Muscle of back (tissue), 11 donors: ENCODE data around the gene ELFN2. TPM values are rescaled to one million over a fixed set of nuclear protein-coding genes. Genes with fewer than 3 reads are reported as not detected.
"Not testable (repeated sequence)": the region's sequence is repeated elsewhere in the genome, so short reads cannot be mapped to it uniquely, and the experiment has no call there.

Source experiments
- DNase-seq, 3 donors: peaks; one replicate each; pipeline versions ENCODE4 v3.0.0 to v3.0.0-alpha.2; 2013
- polyA plus RNA-seq, 10 donors: library from polyadenylated mRNA; unstranded; fragments of 120-200 nt; gene quantifications; one replicate each; pipeline ENCODE4 v1.2.1, GENCODE V29; 2013; ENCODE audit not compliant: insufficient read length in 10 of 10

Gene ELFN2
- polyA plus RNA-seq, 10 donors = 0.70 to 3.3 (median 1.3) TPM

- DNase-seq = no peak
Observed at GRCh38 chr22:37411655-37412054, 15.6 kb downstream of the ELFN2 start.

- DNase-seq = no peak
Observed at GRCh38 chr22:37410174-37411055, 16.9 kb downstream of the ELFN2 start.

- no peak for DNase-seq
Observed at GRCh38 chr22:37409459-37410050, 17.7 kb downstream of the ELFN2 start.

DNA sequence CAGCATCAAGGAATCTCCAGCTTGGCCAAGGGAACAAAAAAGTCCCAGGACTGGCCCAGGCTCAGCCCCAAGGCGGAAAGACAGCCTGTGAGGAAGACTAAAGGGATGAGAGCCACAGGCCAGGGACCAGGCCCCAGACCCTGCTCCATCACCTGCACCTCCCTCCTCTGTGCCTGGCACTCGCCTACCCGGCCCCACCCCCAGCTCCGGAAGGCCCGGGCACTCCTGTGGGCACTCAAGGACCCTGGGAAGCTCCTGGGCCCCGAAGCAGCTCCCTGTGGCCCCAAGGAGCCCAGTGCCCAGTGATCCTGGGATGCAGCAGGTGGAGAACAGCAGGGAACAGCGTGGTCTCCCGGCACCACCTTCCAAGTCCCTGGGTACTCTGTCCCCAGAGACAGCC lies 18.2 kb downstream of the ELFN2 start:
- no peak for DNase-seq

- DNase-seq = peak in 1 of 3 donors; percentile 64
Observed at GRCh38 chr22:37407856-37408255, 19.4 kb downstream of the ELFN2 start.

GRCh38 chr22:37406441-37407235 lies 20.6 kb downstream of the ELFN2 start:
- no peak for DNase-seq

GRCh38 chr22:37404091-37404490 lies 23.2 kb downstream of the ELFN2 start:
- DNase-seq = no peak

- peak in 1 of 3 donors; percentile 42 for DNase-seq
Observed at GRCh38 chr22:37403267-37403960, 23.9 kb downstream of the ELFN2 start.

GRCh38 chr22:37402184-37402506 lies 25.1 kb downstream of the ELFN2 start:
- DNase-seq = no peak

DNA sequence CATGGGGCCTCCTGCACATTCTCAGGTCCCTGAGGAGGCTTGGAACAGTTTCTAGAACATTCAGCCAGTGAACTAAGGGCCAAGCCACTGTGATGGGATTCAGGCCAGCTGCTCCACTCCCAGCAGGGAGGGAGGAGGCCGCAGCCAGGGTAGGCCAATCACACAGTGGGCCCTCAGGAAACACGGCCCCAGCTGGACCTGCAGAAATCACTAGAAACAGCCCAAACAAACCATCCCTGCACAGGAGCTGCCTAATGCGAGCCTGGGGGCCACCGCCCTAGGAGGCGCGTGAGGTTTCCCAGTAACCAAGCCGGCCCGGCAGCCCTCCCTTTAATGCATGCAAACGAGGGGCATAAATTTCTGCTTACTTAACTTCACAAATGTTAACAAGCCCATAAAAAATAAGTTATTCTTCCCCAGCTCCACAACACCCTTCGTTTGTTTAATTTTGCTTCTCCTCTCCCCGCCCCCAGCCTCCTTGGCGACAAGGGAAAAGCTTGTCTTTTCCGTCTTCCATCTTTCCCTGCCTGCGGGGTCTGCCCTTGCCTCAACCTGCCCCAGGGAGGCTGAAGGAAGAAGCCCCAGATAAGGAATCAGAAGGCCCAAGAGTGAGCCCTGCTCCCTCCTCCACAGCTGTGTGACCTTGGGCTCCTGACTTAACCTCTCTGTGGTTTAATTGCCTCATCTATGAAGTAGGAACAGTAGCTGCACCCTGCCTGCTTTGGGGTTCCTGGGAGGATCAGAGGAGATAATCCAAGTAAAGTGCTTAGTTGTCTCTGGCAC lies 25.7 kb downstream of the ELFN2 start:
- DNase-seq = peak in 1 of 3 donors; percentile 82

- no peak for DNase-seq
Observed at GRCh38 chr22:37400719-37401118, 26.6 kb downstream of the ELFN2 start.

GRCh38 chr22:37399457-37399856 lies 27.8 kb downstream of the ELFN2 start:
- DNase-seq = not testable (repeated sequence)

DNA sequence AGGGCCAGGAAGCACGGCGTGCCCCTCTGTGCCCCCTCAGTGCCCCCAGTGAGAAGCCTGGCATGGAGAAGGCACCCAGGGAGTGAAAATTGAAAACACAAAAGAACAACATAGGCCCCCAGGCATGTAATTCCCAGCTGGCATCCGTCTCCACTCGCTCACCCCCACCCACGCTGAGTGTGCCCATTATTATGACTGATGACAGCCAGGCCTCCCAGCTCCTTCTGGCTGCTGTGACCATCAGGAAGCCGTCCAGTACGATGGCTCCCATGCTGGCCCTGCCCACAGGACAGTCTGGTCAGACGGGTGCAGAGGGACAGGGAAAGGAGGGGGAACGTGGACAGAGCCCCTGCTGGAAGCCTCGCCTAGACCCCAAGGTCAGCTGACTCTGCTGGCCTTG lies 30.1 kb downstream of the ELFN2 start:
- DNase-seq = no peak

- DNase-seq = no peak
Observed at GRCh38 chr22:37396488-37397084, 30.7 kb downstream of the ELFN2 start.

GRCh38 chr22:37394341-37394740 lies 32.9 kb downstream of the ELFN2 start:
- no peak for DNase-seq

DNA sequence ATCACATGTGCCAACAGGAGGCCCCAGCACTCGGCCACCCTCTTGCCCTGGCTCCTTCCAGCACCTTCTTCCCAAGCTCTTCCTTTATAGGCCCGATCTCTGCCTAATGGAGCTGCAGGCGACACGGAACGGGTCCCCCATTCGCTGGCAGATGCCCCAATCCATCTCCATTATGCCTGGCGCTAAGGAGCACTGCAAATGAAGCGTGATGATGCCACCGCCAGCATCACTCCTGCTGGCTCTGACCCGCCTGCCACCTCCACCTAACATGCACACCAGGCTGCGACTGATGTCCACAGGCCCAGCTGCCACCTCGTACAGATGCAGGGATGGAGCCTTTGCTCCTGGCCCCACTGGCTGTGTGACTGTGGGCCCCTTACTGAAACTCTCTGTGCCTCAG lies 33.5 kb downstream of the ELFN2 start:
- DNase-seq = no peak

DNA sequence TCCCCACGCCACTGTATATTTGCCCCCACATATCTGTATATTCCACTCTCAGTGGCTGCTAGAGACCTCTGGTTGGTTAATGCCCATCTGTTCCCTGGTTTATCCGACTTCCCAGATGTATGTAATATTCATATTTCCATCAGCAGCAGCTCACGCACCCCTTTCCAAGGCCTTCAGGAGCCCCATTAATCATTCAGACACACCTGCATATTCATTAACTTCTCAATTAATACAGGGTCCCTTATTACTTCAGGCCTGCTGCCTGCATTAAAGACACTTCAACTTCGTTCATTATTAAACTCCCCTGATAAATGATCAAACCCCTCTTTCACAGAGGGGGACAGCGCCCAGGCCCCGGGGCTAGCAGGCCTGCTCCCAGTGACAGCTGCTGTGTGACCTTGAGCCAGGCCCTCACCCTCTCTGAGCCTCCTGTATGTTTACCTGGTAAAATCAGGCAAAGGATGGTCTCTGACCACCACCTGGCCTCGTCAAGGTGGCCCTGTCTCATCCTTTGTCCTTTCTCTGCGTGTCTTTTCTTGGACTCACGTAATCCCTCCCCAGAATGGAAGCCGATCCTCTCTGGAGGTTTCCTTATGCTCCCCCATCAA lies 34.5 kb downstream of the ELFN2 start:
- no peak for DNase-seq

DNA sequence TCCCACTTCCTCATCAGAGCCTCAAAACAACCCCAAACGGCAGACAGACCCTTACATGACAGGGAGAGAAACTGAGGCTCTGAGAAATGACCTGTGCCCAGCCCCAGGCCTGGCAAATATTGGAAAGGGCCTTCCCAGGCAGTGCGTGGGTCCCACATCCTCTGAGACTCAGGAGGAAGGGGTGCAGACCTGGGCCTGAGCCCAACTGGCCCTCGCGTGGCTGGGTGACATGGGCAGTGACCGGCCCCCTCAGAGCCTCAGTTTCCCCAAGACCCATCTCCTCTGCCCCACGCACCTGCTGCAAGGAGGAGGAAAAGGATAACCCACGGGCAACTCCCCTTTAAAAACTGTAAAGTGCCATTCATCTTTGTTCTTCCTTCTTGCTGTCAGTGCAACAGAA lies 35.6 kb downstream of the ELFN2 start:
- no peak for DNase-seq

- DNase-seq = no peak
Observed at GRCh38 chr22:37390075-37390474, 37.2 kb downstream of the ELFN2 start.

GRCh38 chr22:37388538-37388937 lies 38.7 kb downstream of the ELFN2 start:
- DNase-seq = no peak
